Astrocyte of the hippocampus (primary cell): Measurements from ENCODE around the gene C11orf52.

Source experiments
- DNase-seq: peaks from one replicate; pipeline ENCODE4 v3.0.0; 2011; ENCODE audit warnings: low read depth, low spot score

Gene C11orf52

GRCh38 chr11:111937844-111938243 is 19.1 kb downstream of the C11orf52 start:
- peak; percentile 44 for DNase-seq

- DNase-seq, result peak; percentile 64
These were observed 20.0 kb downstream of the C11orf52 start for GRCh38 chr11:111938687-111939160.

GRCh38 chr11:111939836-111940604 is 21.3 kb downstream of the C11orf52 start:
- DNase-seq, result peak; percentile 91

GRCh38 chr11:111941963-111942362 is 23.2 kb downstream of the C11orf52 start:
- DNase-seq, result no peak

- DNase-seq, result peak; percentile 47
These were observed 24.1 kb downstream of the C11orf52 start for GRCh38 chr11:111942829-111943228.

GRCh38 chr11:111944139-111944538 is 25.4 kb downstream of the C11orf52 start:
- peak; percentile 72 for DNase-seq

- DNase-seq, result peak; percentile 88
These were observed 25.9 kb downstream of the C11orf52 start for GRCh38 chr11:111944651-111945051.

- no peak for DNase-seq
These were observed 26.5 kb downstream of the C11orf52 start for GRCh38 chr11:111945198-111945597.

GRCh38 chr11:111946499-111946898 is 27.8 kb downstream of the C11orf52 start:
- peak; percentile 82 for DNase-seq

- DNase-seq, result no peak
These were observed 28.4 kb downstream of the C11orf52 start for GRCh38 chr11:111947143-111947542.

- no peak for DNase-seq
These were observed 31.1 kb downstream of the C11orf52 start for GRCh38 chr11:111949519-111950426.

- no peak for DNase-seq
These were observed 32.9 kb downstream of the C11orf52 start for GRCh38 chr11:111951565-111951964.

- DNase-seq, result no peak
These were observed 35.4 kb downstream of the C11orf52 start for GRCh38 chr11:111954154-111954553.

GRCh38 chr11:111957663-111958444 is 39.1 kb downstream of the C11orf52 start:
- DNase-seq, result no peak

- DNase-seq, result no peak
These were observed 42.2 kb downstream of the C11orf52 start for GRCh38 chr11:111960916-111961315.

GRCh38 chr11:111961389-111962300 is 42.9 kb downstream of the C11orf52 start:
- no peak for DNase-seq

GRCh38 chr11:111963931-111964340 is 45.2 kb downstream of the C11orf52 start:
- no peak for DNase-seq

GRCh38 chr11:111966678-111967077 is 48.0 kb downstream of the C11orf52 start:
- no peak for DNase-seq

- no peak for DNase-seq
These were observed 48.9 kb downstream of the C11orf52 start for GRCh38 chr11:111967649-111968048.

- DNase-seq, result no peak
These were observed 50.6 kb downstream of the C11orf52 start for GRCh38 chr11:111969344-111969743.

GRCh38 chr11:111974446-111974845 is 55.7 kb downstream of the C11orf52 start:
- no peak for DNase-seq
